GM21526 (cell line): ENCODE measurements around the gene IP6K3.

Experiments used
- ATAC-seq: cut with Tn5 transposase; IDR thresholded peaks from one replicate; pipeline ENCODE4 v1.9.1; 2021; ENCODE audit warnings: moderate library complexity; ENCODE audit not compliant: unreplicated experiment, low FRiP score

Gene IP6K3, protein sequence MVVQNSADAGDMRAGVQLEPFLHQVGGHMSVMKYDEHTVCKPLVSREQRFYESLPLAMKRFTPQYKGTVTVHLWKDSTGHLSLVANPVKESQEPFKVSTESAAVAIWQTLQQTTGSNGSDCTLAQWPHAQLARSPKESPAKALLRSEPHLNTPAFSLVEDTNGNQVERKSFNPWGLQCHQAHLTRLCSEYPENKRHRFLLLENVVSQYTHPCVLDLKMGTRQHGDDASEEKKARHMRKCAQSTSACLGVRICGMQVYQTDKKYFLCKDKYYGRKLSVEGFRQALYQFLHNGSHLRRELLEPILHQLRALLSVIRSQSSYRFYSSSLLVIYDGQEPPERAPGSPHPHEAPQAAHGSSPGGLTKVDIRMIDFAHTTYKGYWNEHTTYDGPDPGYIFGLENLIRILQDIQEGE

DNA sequence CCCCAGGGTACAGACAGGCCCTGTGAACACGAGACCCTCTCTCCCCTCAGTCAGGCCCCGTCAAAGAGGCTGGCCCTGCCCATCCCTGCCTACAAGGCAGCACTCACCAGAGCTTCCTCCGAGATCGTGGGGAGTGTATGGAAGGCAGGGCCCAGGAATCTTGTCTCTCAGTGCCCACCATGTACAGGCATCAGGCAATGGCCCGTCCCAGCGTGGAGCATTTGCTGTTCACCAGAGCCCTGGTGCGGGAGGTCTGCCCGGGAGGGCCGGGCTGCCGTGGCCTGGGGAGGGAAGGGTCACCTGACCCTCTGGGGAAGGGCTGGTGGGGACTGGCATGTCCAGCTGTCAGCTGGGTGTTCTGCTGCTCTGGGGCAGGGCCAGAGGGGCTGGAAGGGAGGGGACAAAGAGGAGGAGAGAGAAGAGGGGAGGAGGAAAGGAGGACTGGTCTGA lies at the start of gene IP6K3:
Gene IP6K3 (minus strand): TSS at position 255 of the 450 bp plus-strand sequence. CDS start 11,429 bp downstream, outside the sequence.
- no peak for ATAC-seq

DNA sequence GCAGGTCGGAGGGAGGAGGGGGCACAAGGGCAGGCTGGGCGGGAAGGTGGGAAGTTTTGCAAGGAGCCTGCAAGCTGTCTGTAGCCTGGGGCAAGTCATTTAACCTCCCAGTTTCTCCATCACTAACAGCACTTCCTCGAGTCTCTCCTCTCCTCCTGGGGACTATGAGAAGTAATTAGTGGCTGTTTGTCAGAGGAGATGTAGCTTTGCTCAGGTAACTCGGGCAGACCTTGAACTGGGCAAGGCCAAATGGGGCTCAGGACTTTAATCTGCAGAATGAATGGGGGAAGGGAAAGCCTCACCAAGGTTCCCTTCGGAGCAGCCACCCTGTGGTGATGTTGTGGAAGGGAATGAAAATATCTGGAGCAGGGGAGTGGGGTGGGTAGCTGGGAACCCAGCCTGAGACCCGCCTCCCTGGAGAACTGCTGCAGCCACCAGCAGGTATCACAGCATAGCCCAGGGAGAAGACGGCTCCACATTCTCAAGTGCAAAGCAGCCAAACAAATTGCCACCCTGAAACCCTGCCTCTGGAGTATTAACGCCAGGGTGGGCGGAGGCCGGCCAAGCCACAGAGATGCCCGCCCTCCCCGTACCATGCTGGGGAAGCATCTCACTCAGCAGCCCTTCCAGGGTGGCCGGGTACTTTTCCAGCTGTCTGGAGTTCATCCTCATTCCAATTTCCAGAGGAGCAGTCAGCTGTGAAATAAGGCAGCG lies 48.4 kb upstream of the IP6K3 start:
- ATAC-seq: no peak

DNA sequence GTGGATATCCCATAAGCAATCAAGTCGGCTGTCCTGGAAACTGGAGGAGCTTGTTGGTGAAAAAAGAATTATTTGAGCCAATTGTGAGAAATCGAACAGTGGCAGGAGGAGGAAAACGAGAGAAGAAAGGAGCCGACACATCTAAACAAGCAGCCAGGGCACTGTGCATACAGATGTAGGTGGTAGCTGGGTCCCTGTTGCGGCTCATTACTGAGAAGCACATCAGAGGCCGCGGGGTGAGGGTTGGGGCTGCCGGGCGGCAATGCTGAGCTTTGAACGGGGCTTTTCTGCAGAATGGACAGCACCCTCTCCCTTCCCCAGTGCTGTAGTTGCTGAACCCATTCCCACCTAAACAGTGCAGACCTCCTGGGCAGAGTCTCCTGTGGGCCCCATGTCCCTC lies 46.3 kb upstream of the IP6K3 start:
- ATAC-seq: no peak

DNA sequence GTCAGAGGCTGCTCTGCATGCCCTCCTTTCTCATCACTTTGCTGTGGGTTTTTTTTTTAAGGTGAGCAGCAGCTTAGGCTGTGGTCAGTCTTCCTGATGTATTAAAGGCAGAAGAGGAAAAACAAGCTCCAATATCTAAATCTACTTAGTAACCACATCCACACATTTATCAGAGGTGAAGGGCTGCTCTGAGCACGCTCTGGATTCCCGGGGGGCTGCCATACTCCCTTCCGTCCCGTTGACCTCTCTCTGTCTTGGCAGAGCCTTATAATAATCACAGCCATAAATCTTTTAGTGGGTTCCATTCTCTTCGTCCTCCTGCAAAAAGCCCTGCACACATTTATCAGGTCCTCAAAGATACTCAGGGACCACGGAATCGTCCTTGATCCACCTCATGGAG lies 44.9 kb upstream of the IP6K3 start:
- ATAC-seq: no peak

DNA sequence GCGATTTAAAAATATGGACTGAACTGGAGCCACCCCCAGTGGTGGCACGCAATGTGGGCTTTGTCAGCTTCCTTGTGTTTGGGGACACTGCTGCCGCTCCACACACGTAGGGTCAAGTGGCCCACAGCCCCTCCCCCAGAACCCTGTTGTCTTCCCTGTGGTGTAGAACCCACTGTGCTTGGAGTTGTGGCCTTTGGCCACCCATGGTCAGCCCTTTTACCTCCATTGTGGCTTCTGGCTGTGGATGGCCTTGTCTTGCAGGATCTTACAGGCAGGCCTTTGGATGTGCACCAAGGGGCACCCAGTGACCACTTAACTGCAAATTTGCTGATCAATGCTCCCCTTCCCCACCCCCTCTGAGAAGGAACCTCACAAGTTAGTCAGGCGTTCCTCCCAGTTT lies 44.2 kb upstream of the IP6K3 start:
- ATAC-seq: no peak

DNA sequence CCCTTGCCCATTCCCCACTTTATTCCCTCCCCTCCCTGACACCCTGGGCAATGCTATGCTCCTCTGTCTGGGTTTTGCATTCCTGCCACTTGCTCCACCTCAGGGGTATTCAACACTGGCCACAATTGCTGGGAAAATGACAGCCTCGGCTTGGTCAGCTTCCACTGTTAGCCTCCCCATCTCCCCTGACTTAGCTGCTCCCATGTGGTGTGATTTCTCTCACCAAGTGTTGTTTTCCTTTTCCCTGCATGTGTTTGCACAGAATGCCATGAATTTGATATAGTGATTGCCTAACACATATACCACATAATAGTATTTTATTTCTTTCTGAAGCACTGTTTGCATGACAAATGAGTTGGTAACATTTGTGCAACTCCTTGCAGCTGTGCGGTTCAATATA lies 43.7 kb upstream of the IP6K3 start:
- ATAC-seq: no peak

DNA sequence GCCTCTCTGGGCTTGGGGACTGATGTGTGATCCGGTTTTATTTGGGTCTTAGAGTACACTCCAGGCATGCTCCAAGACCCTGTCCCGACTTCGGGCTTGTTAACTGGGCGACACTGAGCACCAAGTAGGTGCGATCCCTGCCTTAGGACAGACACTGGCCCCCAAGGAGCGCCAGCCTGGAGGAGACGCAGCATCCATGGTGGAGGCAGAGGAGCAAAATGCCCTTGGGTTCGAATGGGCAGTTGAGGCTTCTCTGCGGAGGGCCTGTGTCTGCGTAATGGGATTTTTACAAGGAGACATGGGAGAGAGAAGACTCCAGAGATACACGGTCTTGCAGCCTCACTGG lies 42.8 kb upstream of the IP6K3 start:
- no peak for ATAC-seq

DNA sequence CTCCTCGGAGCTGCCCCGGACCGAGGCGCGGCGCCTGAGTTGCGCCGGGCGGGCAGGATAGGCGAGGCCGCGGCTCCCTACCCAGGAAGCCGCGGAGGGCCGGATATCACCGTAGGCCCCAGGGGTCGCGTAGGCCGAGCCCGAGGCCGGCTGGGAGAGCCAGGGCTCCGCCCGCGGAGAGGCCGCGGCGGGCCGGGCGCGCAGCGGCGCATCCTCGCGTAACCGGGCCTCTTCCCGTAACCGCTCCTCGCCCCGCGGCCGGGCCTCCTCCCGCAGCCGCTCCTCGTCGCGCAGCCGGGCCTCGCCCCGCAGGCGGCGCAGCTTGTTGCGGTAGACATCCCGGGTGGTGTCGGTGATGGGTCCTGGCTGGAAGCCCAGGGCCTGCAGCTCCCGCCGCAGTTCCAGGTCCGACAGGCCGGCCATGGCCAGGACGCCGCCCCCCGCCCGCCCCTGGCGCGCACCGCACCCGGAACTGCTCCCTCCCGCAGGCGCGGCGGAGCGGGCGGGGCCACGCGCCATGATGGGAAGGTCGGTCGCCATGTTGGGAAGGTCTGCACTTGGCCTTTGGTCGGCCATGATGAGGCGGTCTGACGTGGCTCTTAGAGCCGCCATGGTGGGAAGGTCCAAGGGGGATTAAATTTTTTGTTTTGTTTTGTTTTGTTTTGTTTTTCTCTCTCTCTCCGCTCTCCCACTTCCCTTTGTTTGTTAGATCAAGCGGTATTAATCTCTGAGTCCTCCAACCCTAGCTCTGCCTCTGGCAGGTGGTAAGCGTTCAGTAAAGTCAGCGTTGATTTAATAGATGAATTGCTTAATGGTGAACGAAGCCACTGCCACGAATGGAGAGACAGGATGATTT lies 42.2 kb upstream of the IP6K3 start, which contains the start of gene LEMD2:
Gene LEMD2 (minus strand): TSS at position 437 of the 856 bp plus-strand sequence. CDS start 14 bp downstream, at position 423.
- peak; percentile 85 for ATAC-seq

DNA sequence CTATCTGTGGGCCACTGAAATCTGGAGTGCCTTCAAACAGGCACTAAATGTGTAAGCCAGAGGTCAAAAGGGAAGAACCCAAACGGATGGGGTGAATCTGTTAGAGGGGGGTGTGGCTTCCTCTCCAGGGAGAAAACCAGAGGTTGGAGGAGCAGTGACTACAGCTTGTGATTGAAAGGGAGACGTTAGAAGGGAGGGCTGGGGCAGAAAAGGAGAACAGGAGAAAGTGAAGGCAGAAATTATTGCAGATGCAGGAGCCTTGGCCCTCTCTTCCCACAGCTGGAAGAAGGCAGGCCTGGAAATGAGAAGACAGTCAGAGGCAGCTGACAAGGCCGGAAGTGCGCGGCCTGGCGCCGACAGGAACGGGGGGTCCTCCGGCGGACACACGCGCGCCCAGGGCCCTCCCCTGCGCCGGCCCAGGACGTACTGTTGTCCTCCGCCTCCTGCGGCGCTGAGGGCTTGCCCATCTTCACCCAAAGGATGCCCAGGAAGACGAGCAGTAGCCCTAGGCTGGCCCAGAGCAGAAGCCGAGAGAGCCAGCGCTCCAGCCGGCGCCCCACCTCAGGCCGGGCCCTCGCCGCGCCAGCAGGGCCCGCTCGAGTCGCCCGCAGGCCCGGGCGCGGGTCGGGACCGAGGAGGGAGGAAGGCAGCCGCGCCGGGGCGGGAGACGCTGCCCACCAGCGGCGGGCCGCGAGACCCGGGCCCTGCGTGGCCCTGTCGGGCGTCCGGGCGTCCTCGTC lies 41.4 kb upstream of the IP6K3 start:
- peak; percentile 32 for ATAC-seq

DNA sequence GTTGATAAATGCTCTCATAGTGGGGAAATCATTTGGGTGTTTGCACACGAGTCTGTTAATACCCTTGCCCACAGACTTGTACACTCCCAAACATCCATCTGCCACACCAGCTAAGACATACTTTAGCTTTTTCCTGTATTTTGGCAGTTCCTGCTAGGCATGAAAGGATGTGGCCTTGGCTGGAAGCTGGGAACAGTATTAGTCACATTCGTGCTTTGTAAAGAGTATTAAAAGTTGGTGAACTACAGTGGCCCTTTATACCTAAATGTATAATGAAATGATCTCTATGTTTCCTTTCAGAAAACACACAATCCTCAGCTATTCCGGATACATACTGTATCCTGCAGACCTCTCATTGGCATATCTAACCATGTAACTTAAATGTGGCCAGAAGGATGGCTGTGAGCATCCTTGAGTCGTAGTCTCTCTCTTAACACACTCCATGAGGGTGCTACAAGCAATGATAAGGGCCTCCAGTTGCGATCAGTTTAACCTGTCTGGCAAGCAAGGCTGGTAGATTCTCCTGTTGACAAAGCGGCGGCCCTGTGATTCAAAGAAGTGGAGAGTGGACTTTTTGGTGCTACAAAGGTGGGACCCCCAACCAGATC lies 40.7 kb upstream of the IP6K3 start:
- ATAC-seq: no peak

DNA sequence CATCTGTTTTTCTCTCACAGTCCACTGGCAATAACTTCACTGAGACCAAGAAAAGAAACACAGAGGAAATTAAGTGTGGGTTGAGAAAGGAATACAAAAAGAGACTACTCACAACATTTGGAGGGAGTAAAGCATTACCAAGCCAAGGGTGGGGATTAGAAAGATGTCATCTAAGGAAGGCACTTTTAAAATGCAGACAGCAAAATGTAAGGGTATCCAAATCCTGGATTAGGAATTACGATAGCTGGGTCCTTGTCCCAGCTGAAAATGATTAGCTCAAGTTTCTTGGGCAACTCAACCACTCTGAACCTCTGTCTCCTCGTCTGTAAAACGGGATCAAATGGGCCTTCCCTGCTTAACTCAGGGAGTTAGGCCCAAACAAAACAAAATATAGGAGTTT lies 40.0 kb upstream of the IP6K3 start:
- no peak for ATAC-seq

DNA sequence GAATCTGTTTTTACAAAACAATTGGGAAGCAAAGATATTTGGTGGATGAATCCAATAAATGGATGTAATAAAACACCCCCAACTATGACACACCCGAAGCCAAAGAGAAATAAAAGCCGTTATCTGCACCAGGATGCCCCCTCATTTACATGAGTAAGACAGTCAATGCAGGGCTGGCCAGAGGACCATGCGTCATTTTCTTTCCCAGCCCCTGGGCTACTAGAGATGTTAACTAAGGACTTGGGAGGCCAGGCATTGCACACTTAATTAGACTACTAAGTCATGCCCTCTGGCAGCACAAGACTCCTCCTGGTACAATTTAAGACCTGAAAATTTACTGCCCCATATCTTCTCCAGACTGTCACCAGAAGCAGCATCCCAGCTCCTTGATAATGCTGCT lies 39.1 kb upstream of the IP6K3 start:
- ATAC-seq: no peak

DNA sequence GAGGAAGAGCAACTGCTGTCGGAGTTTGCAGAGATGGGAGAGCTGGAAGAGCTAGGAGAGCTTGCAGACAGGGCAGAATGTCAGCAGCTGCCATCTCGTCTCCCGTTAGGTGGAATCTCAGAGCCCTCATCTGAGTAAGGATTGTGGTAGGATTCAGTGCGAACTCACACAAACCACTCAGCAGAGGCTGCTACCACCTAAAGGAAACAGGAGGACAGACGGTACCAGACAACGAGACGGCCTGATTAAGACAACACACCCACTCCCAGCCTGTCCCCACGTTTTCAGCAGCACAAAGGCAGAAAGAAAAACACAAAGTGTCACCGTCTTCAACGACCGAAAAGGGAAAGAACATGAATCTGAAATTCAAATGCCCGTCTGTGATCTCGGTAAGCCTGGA lies 38.1 kb upstream of the IP6K3 start:
- ATAC-seq: no peak

DNA sequence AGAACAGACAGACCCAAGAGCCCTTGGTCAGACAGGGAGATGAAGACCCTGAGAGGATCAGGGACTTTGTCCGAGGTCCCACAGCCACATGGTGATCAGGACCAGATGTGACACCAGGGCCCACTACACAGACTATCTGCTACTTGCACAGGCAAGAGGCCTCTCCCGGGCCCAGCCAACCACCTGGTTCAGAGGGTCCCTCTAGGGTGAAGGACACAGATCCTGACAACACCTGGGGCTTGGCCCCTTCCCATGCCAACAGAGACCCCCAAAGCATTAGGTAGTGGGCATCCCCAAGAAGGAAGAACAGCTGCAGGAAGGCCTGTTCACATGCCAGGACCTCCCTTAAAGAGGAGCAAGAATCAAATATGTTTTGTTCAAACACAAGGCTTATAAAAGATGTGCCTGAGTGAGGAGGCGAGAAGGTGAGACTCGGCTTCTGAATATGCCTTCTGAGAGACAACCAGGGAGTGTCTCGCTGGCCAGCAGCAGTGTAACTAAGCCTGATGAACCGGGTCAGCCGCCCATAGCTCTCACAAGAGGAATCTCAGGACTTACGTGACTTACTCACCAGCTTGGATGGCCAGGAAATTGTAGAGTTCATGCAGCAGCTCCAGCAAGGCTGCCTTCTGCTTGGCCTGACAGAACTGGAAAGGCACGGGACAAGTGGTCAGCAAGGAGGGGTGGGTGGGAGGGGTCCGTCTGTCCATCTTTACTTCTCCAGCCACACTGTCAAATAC lies 37.2 kb upstream of the IP6K3 start:
- no peak for ATAC-seq

DNA sequence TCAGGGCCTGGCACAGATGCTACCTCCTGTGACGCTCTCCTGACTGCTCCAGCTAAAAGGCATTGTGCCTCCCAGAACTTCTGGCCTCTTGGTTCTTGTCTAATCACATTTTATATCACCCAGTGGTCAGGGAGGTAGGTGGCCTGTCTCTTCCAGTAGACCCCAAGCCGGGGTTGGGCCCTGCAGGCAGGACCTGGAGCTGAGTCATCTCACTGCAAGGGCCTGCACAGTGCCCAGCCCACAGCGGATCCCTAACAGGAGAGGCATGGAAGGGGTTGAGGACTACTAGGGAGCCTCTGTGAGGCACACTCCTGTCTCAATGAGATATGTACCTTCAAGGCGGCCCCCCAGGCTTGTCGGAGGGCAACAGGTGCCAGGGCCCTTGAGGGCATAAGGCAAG lies 35.9 kb upstream of the IP6K3 start:
- no peak for ATAC-seq

DNA sequence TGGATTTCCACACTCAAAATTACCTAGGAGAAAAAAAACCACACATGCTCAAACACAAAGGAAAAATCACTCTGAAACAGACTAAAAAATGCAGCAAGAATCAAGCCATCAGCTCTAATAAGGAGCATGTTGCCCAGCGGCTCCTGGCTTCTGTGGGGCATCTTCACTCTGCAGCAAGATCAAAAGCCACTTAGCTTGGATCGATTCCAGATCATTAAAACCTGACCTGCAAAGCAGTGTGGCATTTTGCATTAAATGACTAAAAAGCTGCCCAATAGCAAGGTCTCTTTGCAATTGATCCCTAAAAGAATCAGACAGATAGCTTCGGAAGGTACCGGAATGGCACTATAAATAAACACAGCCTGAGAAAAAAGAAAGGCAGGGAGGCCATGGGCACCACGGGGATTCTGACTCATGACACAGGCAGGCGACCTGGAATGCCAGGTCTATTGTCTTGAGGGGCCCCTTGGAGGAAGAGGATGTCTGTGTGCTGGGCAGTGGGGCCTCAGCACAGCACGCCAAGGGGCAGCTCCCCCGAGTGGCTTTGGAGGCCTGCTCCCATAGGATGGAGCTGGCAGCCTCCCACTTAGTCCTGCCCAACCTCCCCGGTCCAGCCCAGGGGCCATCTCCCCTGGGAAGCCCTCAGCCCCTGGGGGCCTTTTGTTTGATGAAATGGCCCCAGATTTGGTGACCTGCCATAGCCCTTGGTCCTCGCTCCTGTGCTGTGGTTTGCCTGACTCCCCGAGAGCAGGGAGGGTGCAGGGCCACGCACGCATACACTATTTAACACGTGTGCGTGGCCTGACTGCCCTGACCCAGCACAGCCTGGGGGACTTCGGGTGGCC lies 34.6 kb upstream of the IP6K3 start:
- ATAC-seq: no peak

DNA sequence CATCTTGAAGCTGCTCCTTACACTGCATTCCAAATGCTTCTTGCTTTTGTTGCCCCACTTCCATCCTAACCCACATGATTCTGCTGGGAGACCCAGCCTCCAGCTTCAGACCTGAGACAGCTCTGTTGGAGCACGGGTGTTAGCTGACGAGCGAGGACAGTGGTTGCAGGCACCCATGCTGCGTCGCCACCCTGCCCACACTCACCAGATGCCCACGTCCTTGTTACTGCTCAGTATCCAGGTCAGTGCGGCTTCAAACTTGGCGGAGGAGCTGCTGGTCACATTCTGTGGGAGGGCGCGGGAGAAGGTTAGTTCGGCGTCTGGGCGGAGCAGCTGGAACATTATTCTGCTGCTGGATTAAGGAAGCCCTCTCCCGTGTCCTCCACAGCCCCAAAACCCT lies 33.2 kb upstream of the IP6K3 start:
- no peak for ATAC-seq

DNA sequence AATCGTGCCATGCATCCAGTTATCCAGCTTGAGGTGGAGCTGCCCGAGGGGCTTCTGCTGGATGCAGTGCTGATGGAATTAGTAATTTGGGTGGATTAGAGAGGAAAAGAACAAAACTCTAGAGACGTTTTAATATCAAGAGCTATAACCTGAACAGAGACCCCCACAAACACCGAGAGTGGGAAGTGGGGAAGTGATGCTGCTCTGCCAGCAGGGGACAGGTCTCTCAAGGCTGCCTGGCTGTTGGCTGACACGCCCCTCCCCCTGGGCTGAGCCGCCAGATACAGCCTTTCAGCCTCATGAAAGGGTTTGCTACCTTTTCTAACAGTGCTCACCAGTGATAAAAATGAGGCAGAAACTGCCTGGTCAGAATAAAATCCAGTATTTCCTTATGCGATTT lies 32.6 kb upstream of the IP6K3 start:
- no peak for ATAC-seq
